ENCODE measurements around the gene TRIM31.
"Not testable (repeated sequence)": the region's sequence is repeated elsewhere in the genome, so short reads cannot be mapped to it uniquely, and the experiment has no call there.

TRIM31 gene

GRCh38 chr6:30147096-30147495 is 34.2 kb upstream of the TRIM31 start:
- no peak for DNase-seq

GRCh38 chr6:30145818-30146217 is 32.9 kb upstream of the TRIM31 start:
- DNase-seq, result no peak

GRCh38 chr6:30144811-30145210 is 31.9 kb upstream of the TRIM31 start:
- DNase-seq, result no peak

DNA sequence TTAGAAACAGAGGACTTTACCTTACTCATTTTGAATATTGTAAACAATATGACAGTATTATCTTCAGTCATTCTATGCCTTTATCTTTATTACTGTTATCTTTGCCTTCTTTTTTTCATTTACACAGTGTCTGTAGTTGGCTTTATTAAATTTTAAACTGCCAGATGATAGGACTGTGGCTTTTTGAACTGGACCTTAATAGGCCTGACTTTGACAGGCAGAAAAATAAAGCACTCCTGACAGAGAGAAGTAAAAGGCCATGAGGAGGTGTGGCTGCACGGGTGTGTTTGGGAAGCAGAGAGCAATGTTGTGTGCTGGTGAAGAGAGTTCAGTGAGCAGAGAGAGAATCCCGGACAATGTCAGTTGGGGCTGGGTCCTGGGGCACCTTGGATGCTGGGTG is 30.9 kb upstream of the TRIM31 start:
- no peak for DNase-seq

DNA sequence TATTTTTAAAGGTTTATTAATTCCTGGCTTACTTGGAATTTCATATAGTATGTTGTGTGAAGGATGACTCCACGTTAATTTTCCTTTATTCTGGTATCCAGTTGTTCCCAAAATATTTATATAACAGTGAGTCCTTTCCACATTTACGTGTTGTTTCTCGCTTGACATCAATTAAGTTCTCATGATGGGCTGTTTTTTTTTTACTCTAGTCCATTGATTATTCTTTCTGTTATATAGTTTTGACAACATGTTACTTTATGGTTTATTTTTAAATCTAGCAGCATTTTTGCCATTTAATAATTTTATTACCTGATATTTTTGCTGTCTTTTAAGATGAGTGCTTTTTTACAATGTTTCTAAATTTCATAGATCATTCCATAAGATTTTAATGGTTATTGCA is 29.8 kb upstream of the TRIM31 start:
- no peak for DNase-seq

GRCh38 chr6:30140240-30140639 is 27.4 kb upstream of the TRIM31 start:
- DNase-seq, result not testable (repeated sequence)

DNA sequence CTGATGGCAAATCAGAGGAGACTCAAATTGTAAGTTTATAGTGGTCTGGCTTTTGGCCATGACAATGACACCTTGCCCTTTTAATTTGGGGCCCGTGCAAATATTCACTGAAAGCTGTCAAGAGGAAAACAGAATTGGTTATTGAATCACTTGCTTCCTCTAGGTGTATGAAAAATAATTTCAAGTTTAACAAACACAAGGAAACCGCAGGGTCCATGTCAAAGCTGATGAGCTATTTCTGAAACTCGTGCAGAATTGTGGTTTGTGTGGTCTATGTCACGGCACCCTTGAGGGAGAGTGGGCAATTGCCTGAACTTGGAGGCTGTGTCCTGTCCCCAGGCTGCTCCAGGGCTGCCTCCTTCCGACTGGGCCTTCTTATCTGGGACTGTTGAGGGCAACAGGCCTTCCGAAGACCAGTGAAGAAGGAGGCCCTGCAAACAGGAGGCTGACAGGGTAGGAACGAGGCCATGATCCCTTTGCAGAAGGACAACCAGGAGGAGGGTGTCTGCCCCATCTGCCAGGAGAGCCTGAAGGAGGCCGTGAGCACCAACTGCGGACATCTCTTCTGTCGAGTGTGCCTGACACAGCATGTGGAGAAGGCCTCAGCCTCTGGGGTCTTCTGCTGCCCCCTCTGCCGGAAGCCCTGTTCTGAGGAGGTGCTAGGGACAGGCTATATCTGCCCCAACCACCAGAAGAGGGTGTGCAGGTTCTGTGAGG is 23.8 kb upstream of the TRIM31 start:
- DNase-seq, result no peak

GRCh38 chr6:30135757-30136156 is 22.9 kb upstream of the TRIM31 start, which contains the start of gene TRIM40:
Gene TRIM40 (plus strand): TSS chr6:30136140. CDS start chr6:30137037, 897 bp downstream.
- no peak for DNase-seq

DNA sequence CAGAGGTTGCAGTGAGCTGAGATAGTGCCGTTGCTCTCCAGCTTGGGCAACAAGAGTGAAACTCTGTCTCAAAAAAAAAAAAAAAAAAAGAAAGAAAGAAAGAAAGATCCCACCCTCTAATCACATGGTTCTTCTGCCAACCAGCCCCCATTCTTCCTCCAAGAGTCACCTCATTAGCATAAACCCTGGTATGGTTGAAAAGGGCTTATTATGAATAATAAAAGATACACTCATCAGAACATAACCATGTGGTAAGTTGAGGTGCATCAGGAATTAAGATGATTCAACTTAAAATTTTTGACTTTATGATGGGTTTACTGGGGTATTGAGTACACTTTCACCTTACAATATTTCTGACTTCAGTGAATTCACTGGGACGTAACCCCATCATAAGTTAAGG is 22.3 kb upstream of the TRIM31 start:
- DNase-seq, result no peak

DNA sequence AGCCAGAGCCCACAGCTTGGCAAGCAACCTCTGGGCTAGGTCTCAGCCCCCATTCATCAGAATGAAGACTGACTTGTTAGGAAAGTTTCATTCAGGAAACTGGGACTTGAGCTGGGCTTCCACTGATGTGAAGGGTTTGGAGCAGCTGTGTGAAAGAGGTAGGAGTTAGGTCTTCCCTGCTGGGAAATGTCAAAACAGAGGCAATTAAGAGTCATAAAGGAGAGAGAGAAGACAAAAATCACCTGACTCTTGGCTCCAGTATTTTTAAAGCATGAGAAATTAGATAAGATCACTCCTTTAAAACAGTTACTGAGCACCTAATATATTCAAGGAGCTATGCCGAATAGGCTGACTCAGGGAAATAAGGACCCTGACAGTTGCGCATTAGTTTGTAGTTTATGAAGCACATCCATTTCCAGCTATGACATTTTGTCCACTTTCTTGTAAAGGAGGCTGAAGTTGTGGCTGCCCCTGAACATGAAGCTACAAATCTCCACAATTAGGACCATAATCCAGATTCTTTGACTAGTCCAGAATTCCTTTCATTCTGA is 19.1 kb upstream of the TRIM31 start:
- no peak for DNase-seq

DNA sequence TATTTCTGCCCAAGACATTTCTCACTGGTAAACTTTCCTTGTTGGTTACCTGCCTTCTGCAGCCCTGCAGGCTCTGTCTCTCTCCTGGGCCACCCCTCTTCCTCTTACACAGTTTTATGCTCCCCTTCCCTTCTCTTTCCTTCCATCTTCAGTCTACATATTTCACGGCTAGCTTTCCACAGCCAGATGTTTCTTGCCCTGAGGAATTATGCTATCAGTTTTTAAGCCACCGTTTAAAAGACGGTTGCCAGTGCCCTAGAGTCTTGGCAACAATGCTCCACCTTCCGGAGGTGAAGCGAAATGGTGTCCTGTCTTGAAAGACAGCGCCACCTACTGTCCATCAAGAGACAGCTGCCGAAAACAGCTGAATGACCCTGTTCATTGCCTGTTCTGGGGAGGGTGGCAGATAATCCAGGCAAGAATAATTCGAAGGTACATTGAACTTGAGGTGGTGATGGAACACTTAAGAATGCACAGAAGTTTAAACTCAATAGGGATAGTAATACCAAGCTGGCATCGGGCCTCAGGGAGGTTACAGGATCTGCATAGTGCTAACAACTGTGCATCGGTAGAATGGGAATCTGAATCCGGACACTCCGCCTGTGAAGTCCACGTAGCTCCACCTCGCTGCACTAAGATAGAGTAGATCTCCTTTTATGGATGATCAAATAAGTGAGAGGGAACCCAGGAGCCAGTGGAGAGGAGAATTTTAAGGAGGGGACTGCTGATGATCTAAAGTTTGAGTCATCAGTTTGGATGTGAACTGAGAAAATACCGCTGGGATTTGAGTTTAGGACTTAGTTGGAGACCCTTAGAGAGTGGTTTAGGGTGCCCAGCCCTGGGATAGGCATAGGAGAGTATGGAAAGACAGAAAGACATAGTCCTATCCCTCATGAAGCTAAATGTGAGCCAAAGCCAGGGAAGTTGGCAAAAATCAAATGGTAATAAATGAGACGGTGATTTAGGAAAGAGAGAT is 18.3 kb upstream of the TRIM31 start:
- peak; percentile 49 for DNase-seq

DNA sequence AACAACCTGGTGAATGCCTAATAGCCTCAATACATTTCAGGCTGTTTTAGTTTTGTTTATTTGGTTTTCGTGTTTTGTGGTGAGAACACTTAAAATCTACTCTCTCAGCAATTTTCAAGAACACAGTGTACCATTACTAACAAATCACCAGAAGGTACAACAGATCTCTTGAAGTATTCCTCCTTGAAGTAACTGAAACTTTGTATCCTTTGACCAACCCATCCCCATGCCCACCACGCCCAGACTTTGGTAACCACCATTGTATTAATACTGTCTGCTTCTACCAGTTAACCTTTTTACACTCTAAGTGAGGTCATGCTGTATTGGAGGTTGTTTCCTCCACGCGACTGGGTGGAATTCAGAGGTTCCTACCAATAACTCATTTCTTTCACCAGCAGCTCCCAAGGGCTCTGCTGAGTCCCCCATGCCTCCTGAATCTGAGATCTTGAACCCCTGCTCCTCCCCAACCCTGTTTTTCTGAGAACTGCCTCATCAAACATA is 17.3 kb upstream of the TRIM31 start:
- no peak for DNase-seq

GRCh38 chr6:30129265-30130178 is 16.6 kb upstream of the TRIM31 start:
- no peak for DNase-seq

GRCh38 chr6:30127238-30128093 is 14.6 kb upstream of the TRIM31 start:
- DNase-seq, result no peak

- no peak for DNase-seq
These were observed 9.6 kb upstream of the TRIM31 start for GRCh38 chr6:30122515-30122914.

GRCh38 chr6:30121446-30122366 is 8.8 kb upstream of the TRIM31 start:
- DNase-seq, result no peak

GRCh38 chr6:30118691-30119090 is 5.8 kb upstream of the TRIM31 start:
- not testable (repeated sequence) for DNase-seq

DNA sequence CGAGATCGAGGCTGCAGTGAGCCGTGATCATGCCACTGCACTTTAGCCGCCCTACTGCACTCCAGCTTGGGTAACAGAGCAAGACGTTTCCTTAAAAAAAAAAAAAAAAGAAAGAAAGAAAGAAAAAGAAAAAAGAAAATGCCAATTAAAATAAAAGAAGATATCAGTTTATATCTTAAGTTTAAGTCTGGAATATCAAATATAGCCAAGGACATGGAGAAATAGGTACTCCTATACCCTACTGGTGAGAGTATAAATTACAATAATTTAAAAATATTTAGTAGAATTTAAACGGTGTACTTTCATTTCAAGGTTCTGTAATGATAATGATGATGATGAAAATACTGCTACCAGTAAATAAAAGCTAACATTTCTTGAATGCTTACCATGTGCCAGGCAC is 3.8 kb upstream of the TRIM31 start:
- no peak for DNase-seq

GRCh38 chr6:30113841-30114240 is 951 bp upstream of the TRIM31 start:
- DNase-seq, result no peak

DNA sequence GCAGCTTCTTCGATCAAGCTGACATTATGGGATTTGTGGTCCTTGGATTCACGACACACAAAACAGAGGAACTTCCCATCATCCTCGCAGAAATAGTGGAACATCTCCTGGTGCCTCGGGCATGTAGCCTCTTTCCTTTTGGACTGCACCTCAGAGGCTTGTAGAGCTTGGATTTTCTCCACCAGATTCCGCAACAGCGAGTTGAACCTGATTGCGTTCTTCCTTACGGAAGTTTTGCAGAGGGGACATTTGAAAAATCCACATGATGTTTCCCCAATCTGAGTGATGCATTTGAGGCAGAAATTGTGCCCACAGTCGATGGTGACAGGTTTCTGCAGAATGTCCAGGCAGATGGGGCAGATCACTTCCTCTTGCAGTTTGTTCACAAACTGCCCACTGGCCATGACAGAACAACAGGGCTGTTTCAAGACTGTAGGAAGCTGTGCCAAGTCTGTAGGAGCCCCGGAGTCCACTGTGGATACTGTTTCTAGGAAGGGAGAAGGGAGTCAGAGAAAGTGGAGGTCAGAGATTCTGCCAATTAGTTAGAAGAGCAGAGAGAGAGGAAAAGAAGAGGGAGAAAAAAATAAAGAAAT is 392 bp downstream of the TRIM31 start:
- no peak for DNase-seq

All from activated T-cell treated with anti-CD3 and anti-CD28 coated beads for 4 hours (primary cell).